B cell (primary cell): ENCODE results near the gene CAMTA1. TPM values are rescaled to one million over a fixed set of nuclear protein-coding genes. Genes with fewer than 3 reads are reported as not detected.

Source experiments
- ATAC-seq: fragments of 200-7000 bp; cut with Tn5 transposase; one replicate; pipeline ENCODE4 v1.10.0; 2021; ENCODE audit warnings: low read depth, mild to moderate bottlenecking, moderate number of reproducible peaks, moderate library complexity
- CTCF ChIA-PET: fragments of 350-600 bp; sonication (Branson Sonifier 250); formaldehyde crosslinking; loops from one replicate; lab custom pipeline; 2021; ENCODE audit warnings: antibody characterized with exemption, inconsistent platforms; lab: Charles Lee
- POLR2A ChIA-PET: fragments of 350-600 bp; sonication (Branson Sonifier 250); formaldehyde crosslinking; loops from one replicate; lab custom pipeline; 2021; ENCODE audit warnings: antibody characterized with exemption; lab: Charles Lee
- DNase-seq: peaks from one replicate; pipeline ENCODE4 v3.0.0; 2013
- H2AFZ ChIP-seq: 2 replicates; pipeline ENCODE4 v1.6.1; 2012; ENCODE audit warnings: mild to moderate bottlenecking, low read depth, low read length; ENCODE audit not compliant: insufficient read depth, poor library complexity, severe bottlenecking
- H3K27ac ChIP-seq, 2 donors: 1 replicate in 1 of 2; 2 replicates in 1 of 2; pipeline ENCODE4 v1.5.1; 2012 to 2013; ENCODE audit warnings: low read length in 2 of 2, mild to moderate bottlenecking in 2 of 2, moderate library complexity in 1 of 2
- H3K27me3 ChIP-seq, 4 experiments: fragments of 200-600 bp in 1 of 4; sonication (generic) in 1 of 4; replicated peaks in 1 of 4; 1 replicate in 2 of 4; 2 replicates in 2 of 4; pipeline versions ENCODE4 v1.6.1 to v1.7.0; 2013 to 2016; ENCODE audit warnings: low read length in 3 of 4, mild to moderate bottlenecking in 2 of 4, mixed read lengths in 1 of 4, moderate library complexity in 1 of 4; ENCODE audit not compliant: insufficient read depth in 4 of 4, control insufficient read depth in 3 of 4; ENCODE audit errors: control extremely low read depth in 1 of 4
- H3K36me3 ChIP-seq, 2 experiments: replicated peaks in 1 of 2; 1 replicate in 1 of 2; 2 replicates in 1 of 2; pipeline versions ENCODE4 v1.6.1 to v1.7.1; 2013; ENCODE audit warnings: low read length in 1 of 2; ENCODE audit not compliant: insufficient read depth in 2 of 2, control insufficient read depth in 1 of 2; ENCODE audit errors: control extremely low read depth in 1 of 2, extremely low read depth in 1 of 2
- H3K4me1 ChIP-seq, 2 donors: fragments of 200-600 bp in 1 of 2; sonication (generic) in 1 of 2; 1 replicate in 1 of 2; 2 replicates in 1 of 2; pipeline versions ENCODE4 v1.5.1 to v1.6.1; 2013 to 2017; ENCODE audit warnings: low read length in 2 of 2; ENCODE audit not compliant: control insufficient read depth in 2 of 2, insufficient read depth in 2 of 2
- H3K4me2 ChIP-seq: replicated peaks from 2 replicates; pipeline ENCODE3; 2012; ENCODE audit warnings: mild to moderate bottlenecking, low read depth, low read length; ENCODE audit not compliant: poor library complexity, severe bottlenecking
- H3K4me3 ChIP-seq, 5 experiments: fragments of 200-600 bp in 1 of 5; sonication (generic) in 1 of 5; 1 replicate in 3 of 5; 2 replicates in 2 of 5; pipeline versions ENCODE4 v1.5.1 to v1.7.0; 2011 to 2016; ENCODE audit warnings: low read length in 4 of 5, mild to moderate bottlenecking in 4 of 5, low read depth in 2 of 5, control low read depth in 1 of 5, moderate library complexity in 1 of 5; ENCODE audit not compliant: insufficient read depth in 1 of 5; ENCODE audit errors: control extremely low read depth in 1 of 5, extremely low read depth in 1 of 5
- H3K79me2 ChIP-seq: fragments of 200-600 bp; sonication (generic); one replicate; pipeline ENCODE4 v1.6.0; 2016; ENCODE audit warnings: low read length; ENCODE audit not compliant: control insufficient read depth, insufficient read depth
- H3K9ac ChIP-seq: fragments of 200-600 bp; sonication (generic); 2 replicates; pipeline ENCODE4 v1.6.1; 2017; ENCODE audit warnings: mild to moderate bottlenecking, low read length, moderate library complexity
- H3K9me3 ChIP-seq, 3 donors: one replicate each; pipeline versions ENCODE4 v1.6.1 to v1.7.1; 2013; ENCODE audit warnings: low read length in 2 of 3; ENCODE audit not compliant: control insufficient read depth in 2 of 3, insufficient read depth in 1 of 3; ENCODE audit errors: control extremely low read depth in 1 of 3
- H4K20me1 ChIP-seq: 2 replicates; pipeline ENCODE4 v1.6.0; 2012; ENCODE audit warnings: mild to moderate bottlenecking, low read length; ENCODE audit not compliant: insufficient read depth, control insufficient read depth, poor library complexity, severe bottlenecking
- H3K27ac Mint-ChIP-seq: one replicate; pipeline ENCODE4 v1.8.0; 2021; ENCODE audit warnings: mixed read lengths
- H3K27me3 Mint-ChIP-seq: one replicate; pipeline ENCODE4 v1.8.0; 2021; ENCODE audit warnings: mixed read lengths
- H3K4me1 Mint-ChIP-seq: one replicate; pipeline ENCODE4 v1.8.0; 2021; ENCODE audit warnings: mixed read lengths
- H3K4me3 Mint-ChIP-seq: one replicate; pipeline ENCODE4 v1.8.0; 2021; ENCODE audit warnings: mixed read lengths
- H3K9me3 Mint-ChIP-seq: one replicate; pipeline ENCODE4 v1.8.0; 2022; ENCODE audit warnings: mixed read lengths; ENCODE audit not compliant: insufficient read depth
- CTCF ChIP-seq: fragments of 200-600 bp; IDR thresholded peaks from one replicate; pipeline ENCODE4 v1.8.0; 2022; ENCODE audit warnings: antibody characterized with exemption, mild to moderate bottlenecking
- EZH2 ChIP-seq: IDR thresholded peaks from 2 replicates; pipeline ENCODE4 v1.6.1; 2012; ENCODE audit warnings: borderline replicate concordance, low read depth, mild to moderate bottlenecking, moderate library complexity, low read length; ENCODE audit not compliant: insufficient read depth, poor library complexity, severe bottlenecking
- WGBS: methylation state at CpG from one replicate; pipeline ENCODE4 v1.1.5; 2013; ENCODE audit warnings: missing lambda C conversion rate; ENCODE audit not compliant: insufficient coverage; 5-methylcytosine and 5-hydroxymethylcytosine counted together
- intact Hi-C: fragments of 100-400 bp; cut with micrococcal nuclease; formaldehyde crosslinking; loops from one replicate; pipeline ENCODE4 v1.10.0; 2022
- polyA plus RNA-seq: library from polyadenylated mRNA; depleted of rRNA; stranded (reverse); fragments of >200 nt; gene quantifications from 2 replicates; pipeline ENCODE4 v1.2.3, GENCODE V29; 2012
- total RNA-seq, 2 donors: library from RNA; stranded (reverse); fragments of 120-200 nt in 1 of 2; gene quantifications; 1 replicate in 1 of 2; 2 replicates in 1 of 2; pipeline versions ENCODE4 v1.2.3 to v1.2.4, GENCODE V29; 2013 to 2022

Gene CAMTA1
- total and polyA plus RNA-seq, 2 donors (not counting 1 experiment from before 2014, with no cell fraction given) = 42.2 to 45.7 TPM

GRCh38 chr1:7550261-7550865 lies 765.1 kb downstream of the CAMTA1 start:
- ATAC-seq = no peak
- intact Hi-C loops = no loop called here
- Histone ChIP-seq H3K9ac (no peak overlapping the region), H3K4me3 (no peak overlapping the region), H3K27me3 (no peaks in the 10 kb centered on the region), H2AFZ (no peak overlapping the region), H3K79me2 (no peaks in the 10 kb centered on the region), H3K36me3 (no peaks in the 10 kb centered on the region), H3K4me2 (no peak overlapping the region), H4K20me1 (no peaks in the 10 kb centered on the region), H3K4me1 (no peaks in the 10 kb centered on the region), H3K9me3 (peaks cover 0 to 3% (median 0%) of the 10 kb centered on the region in 3 donors), H3K27ac (no peak overlapping the region)
- WGBS = 85% methylated on average over 8 of the region's 8 CpGs
- DNase-seq = no peak
- no peak overlapping the region for H3K4me3 Mint-ChIP-seq
- peaks cover 17% of the 10 kb centered on the region for H3K27me3 Mint-ChIP-seq
- no peak overlapping the region for H3K27ac Mint-ChIP-seq
- H3K4me1 Mint-ChIP-seq = no peaks in the 10 kb centered on the region
- peaks cover 2% of the 10 kb centered on the region for H3K9me3 Mint-ChIP-seq
- ChIA-PET POLR2A (no interaction called here), CTCF (no interaction called here)
- no peak for TF ChIP-seq EZH2
- TF ChIP-seq CTCF = no peak

- H3K27ac Mint-ChIP-seq = no peak overlapping the region
- Histone ChIP-seq H3K36me3 (no peaks in the 10 kb centered on the region), H2AFZ (no peak overlapping the region), H3K4me2 (no peak overlapping the region), H4K20me1 (no peaks in the 10 kb centered on the region), H3K27me3 (no peaks in the 10 kb centered on the region), H3K9me3 (peaks cover 0 to 3% (median 0%) of the 10 kb centered on the region in 3 donors), H3K79me2 (no peaks in the 10 kb centered on the region), H3K27ac (no peak overlapping the region), H3K9ac (no peak overlapping the region), H3K4me3 (no peak overlapping the region), H3K4me1 (no peaks in the 10 kb centered on the region)
- H3K4me3 Mint-ChIP-seq = no peak overlapping the region
- TF ChIP-seq EZH2 (no peak), CTCF (no peak)
- ChIA-PET CTCF (no interaction called here), POLR2A (no interaction called here)
- no peak for DNase-seq
- intact Hi-C loops = no loop called here
- no peak for ATAC-seq
- H3K4me1 Mint-ChIP-seq = no peaks in the 10 kb centered on the region
- peaks cover 14% of the 10 kb centered on the region for H3K27me3 Mint-ChIP-seq
- peaks cover 2% of the 10 kb centered on the region for H3K9me3 Mint-ChIP-seq
- 97% methylated on average over 5 of the region's 6 CpGs for WGBS
These were observed 765.7 kb downstream of the CAMTA1 start for GRCh38 chr1:7550981-7551380.
